HFFc6 (cell line): ENCODE results near the gene AHDC1. TPM values are rescaled to one million over a fixed set of nuclear protein-coding genes. Genes with fewer than 3 reads are reported as not detected.
A peak's percentile ranks its signal among the peaks of the same experiment; 100 is the strongest.

ENCODE experiments used
- DNase-seq: peaks from one replicate; pipeline ENCODE4 v3.0.0-alpha.2; 2018
- H3K27ac Mint-ChIP-seq: 2 replicates; pipeline ENCODE4 v1.8.0; 2020; ENCODE audit warnings: mild to moderate bottlenecking, mixed read lengths
- H3K27me3 Mint-ChIP-seq: 2 replicates; pipeline ENCODE4 v1.8.0; 2021; ENCODE audit warnings: mild to moderate bottlenecking, moderate library complexity, mixed read lengths; ENCODE audit not compliant: insufficient read depth
- H3K36me3 Mint-ChIP-seq: 2 replicates; pipeline ENCODE4 v1.8.0; 2021; ENCODE audit warnings: low read depth, mixed read lengths
- H3K4me1 Mint-ChIP-seq: 2 replicates; pipeline ENCODE4 v1.8.0; 2020; ENCODE audit warnings: low read depth, mixed read lengths
- H3K4me3 Mint-ChIP-seq: 2 replicates; pipeline ENCODE4 v1.8.0; 2020; ENCODE audit warnings: mild to moderate bottlenecking, moderate library complexity, mixed read lengths
- H3K9me3 Mint-ChIP-seq: 2 replicates; pipeline ENCODE4 v1.8.0; 2020; ENCODE audit warnings: mild to moderate bottlenecking, mixed read lengths
- total RNA-seq, 6 experiments: library from RNA; stranded (reverse); fragmentation: NEBNext Ultra II Directional; extraction: Animal tissue kit (Norgen Biotek cat#: 25700); gene quantifications; 2 replicates in 1 of 6; 3 replicates in 5 of 6; pipeline ENCODE4 v1.2.3, GENCODE V29; 2021
- TF ChIP-seq, protein P1 (sequence below): fragments of 200-600 bp; sonication (generic); IDR thresholded peaks from 2 replicates; pipeline ENCODE4 v1.5.0; 2021; ENCODE audit warnings: antibody characterized with exemption, mild to moderate bottlenecking

Gene AHDC1
- total RNA-seq, 6 experiments from 2014 or later = 30.7 to 53.2 (median 34.7) TPM

DNA sequence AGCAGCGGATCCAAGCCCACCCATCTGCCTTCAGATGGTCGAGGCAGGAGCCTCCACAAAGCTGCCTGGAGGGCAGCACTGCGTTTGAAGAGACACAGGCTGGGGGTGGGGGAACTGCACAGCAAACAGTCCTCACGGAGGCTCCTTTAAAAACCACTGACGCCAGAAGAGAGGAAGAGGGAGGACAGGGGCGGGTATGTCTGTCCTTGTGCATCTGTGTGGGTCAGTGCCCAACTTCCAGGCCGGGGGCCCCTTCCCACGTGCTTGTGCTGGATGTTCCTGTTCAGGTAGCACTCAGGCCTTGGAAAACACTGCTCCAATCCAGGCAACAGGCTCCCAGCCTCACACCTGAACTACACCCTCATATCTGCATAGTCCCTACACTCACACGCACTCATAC lies 7.7 kb downstream of the AHDC1 start:
- no peak for DNase-seq
- Mint-ChIP-seq H3K27me3 (peaks cover 2% of the 10 kb centered on the region), H3K4me1 (peaks cover 3% of the 10 kb centered on the region), H3K9me3 (no peaks in the 10 kb centered on the region), H3K4me3 (no peak overlapping the region), H3K36me3 (no peaks in the 10 kb centered on the region; the same call in 1 of the 2 replicates), H3K27ac (no peak overlapping the region)
- TF ChIP-seq, protein P1, sequence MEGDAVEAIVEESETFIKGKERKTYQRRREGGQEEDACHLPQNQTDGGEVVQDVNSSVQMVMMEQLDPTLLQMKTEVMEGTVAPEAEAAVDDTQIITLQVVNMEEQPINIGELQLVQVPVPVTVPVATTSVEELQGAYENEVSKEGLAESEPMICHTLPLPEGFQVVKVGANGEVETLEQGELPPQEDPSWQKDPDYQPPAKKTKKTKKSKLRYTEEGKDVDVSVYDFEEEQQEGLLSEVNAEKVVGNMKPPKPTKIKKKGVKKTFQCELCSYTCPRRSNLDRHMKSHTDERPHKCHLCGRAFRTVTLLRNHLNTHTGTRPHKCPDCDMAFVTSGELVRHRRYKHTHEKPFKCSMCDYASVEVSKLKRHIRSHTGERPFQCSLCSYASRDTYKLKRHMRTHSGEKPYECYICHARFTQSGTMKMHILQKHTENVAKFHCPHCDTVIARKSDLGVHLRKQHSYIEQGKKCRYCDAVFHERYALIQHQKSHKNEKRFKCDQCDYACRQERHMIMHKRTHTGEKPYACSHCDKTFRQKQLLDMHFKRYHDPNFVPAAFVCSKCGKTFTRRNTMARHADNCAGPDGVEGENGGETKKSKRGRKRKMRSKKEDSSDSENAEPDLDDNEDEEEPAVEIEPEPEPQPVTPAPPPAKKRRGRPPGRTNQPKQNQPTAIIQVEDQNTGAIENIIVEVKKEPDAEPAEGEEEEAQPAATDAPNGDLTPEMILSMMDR = no peak

DNA sequence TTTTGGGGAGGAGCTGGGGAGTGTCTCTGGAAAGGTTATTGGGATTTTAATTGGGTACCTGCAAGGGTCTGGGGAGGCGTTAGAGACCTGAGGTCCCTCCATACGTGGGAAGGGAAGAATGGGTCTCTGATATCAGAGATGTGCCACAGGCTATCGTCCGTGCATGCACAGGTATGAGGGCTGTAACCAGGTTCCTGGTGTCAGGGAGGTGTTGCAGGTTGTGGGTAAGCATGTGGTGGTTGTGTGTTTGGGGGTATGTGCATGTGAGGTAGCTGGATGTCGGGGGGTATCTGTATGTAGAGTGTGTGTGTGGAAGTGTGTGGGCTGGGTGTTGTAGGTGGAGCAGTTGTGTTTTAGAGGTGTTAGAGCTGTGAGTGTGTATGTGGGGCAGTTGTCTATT lies 8.3 kb downstream of the AHDC1 start:
- TF ChIP-seq, protein P1 = no peak
- H3K9me3 Mint-ChIP-seq = no peaks in the 10 kb centered on the region
- peaks cover 5% of the 10 kb centered on the region for H3K4me1 Mint-ChIP-seq
- no peaks in the 10 kb centered on the region; the same call in 1 of the 2 replicates for H3K36me3 Mint-ChIP-seq
- no peak for DNase-seq
- no peak overlapping the region for H3K27ac Mint-ChIP-seq
- H3K27me3 Mint-ChIP-seq = peaks cover 2% of the 10 kb centered on the region
- no peak overlapping the region for H3K4me3 Mint-ChIP-seq

DNA sequence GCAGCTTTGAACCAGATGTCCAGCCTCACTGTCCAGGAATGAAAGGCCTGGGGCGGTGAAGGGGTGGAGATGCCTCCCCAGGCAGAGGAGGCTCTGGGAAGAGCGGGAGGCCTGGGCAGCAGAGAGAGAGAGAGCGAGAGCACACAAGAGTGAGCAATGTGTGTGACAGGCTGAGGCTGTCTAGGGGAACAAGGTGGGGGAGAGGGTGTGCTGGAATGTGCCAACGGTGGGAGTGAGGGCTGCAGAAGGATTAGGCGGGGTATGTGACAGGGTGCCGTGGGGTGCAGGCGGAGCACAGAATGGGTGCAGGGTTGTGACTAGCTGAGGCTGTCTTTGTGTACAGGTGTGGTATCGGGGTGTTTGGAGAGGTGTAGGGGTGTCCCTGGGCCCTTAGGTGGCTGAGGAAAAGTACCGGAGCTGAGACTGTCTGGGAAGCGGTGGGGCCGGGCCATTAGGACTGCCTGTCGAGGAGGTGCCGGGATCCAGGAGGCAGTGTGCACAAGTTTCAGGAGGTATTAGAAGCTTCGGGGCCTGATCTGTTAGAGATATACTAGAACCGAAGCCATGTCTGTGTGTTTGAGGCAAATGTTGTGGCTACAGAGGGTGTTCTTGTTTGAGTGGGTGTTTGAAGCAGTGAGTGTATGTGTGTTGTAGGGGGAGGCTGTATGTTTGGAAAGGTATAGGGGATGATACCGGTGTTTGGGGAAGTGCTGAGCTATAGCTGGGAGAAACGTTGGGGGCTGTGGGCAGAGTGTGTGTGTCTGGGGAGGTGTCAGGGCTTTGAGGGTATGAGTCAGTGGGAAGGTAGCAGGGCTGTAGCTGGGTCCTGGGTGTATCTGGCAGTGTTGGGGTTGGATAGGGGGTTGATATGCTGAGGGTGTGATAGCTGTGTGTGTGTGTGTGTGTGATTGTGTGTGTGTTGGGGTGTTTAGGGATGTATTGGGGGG lies 9.1 kb downstream of the AHDC1 start:
- Mint-ChIP-seq H3K27ac (no peak overlapping the region), H3K9me3 (no peaks in the 10 kb centered on the region), H3K36me3 (no peaks in the 10 kb centered on the region; the same call in 1 of the 2 replicates), H3K4me1 (peaks cover 5% of the 10 kb centered on the region), H3K4me3 (no peak overlapping the region), H3K27me3 (peaks cover 2% of the 10 kb centered on the region)
- TF ChIP-seq, protein P1 = no peak
- DNase-seq = peak; percentile 70

DNA sequence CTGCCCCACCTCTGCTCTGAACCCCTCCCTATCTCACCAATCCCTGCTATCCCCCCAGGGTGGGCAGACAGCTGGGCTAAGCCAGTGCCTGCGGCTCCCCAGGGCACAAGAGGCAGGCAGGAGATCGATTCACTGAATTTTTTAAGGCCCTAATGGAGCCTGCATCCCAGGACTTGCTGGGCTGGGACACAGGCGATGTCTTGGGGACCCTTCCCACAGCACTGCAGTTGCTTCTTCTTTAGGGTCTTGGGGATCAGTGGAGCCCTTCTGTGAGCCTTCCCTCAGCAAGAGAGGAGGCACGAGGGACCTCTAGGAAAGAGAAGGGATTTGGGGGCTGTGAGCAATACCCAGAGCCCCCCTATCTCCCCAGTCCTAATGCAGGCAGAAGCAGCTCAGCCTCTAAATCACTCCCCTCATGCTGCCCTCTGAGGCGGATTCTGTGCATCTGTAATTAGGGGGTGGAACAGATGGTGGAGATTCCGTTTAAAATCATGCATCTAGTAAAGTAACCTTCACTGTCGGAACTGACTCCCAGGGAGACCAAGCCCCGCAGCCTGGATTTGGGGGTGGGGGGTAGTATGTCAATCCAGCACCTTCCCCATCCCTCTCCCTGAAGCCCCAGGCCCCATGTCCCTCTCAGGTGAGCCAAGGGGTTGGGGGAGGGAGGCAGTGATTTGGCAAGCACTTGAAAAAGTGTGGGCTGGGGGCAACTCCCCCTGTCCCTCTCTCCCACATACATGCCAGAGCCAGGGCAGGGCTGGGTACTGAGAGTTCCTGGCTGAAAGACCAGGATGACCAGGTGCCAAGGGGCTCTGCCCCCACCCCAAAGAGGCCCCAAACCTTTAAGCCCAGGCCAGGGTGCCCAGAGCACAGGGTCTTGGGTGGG lies 10.0 kb downstream of the AHDC1 start:
- no peak overlapping the region; the same call in 1 of the 2 replicates for H3K4me3 Mint-ChIP-seq
- no peaks in the 10 kb centered on the region for H3K9me3 Mint-ChIP-seq
- H3K36me3 Mint-ChIP-seq = no peaks in the 10 kb centered on the region; the same call in 1 of the 2 replicates
- H3K27ac Mint-ChIP-seq = no peak overlapping the region
- peaks cover 2% of the 10 kb centered on the region; the same call in 1 of the 2 replicates for H3K27me3 Mint-ChIP-seq
- TF ChIP-seq, protein P1 = no peak
- H3K4me1 Mint-ChIP-seq = peaks cover 5% of the 10 kb centered on the region
- DNase-seq = no peak

DNA sequence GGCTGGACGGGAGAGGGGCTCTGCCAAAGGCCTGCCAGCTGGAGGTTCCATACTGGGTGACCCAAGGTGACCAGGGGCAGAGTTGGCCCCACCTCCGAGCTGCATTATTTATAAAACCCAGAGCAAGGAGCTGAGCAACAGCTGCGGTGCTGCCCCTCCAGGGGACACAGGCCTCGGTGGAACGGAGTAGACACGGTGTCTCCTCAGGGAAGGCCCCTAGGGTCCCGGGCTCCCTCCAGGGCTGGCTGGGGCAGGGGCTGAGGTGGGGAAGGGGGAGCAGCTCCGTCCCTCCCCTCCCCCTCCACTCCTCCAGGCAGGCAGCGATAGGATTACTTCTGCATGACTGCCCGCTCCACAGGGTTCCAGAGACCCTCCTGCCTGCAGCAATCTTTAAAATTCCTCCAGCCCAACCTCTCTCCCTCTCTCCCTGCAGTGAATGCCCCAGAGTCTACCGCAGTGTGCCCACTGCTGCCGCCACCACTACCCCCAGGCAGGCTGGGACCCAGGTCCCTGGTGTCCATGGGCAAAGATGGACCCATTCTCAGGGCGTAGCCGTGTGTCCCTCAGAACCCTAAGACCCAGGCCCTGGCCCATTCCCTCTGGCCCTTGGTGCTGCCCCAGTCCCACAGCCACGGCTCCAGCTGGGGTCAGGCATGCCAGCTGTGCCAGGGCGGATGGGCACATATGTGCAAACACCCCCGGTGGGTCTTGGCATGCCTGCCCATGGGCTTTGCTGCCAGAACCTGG lies 10.8 kb downstream of the AHDC1 start:
- H3K27ac Mint-ChIP-seq = no peak overlapping the region

More for the DNA sequence above, 10.8 kb downstream of the AHDC1 start:
- H3K4me3 Mint-ChIP-seq = no peak overlapping the region
- DNase-seq = no peak
- no peaks in the 10 kb centered on the region for H3K27me3 Mint-ChIP-seq
- no peaks in the 10 kb centered on the region for H3K9me3 Mint-ChIP-seq
- no peaks in the 10 kb centered on the region; the same call in 1 of the 2 replicates for H3K36me3 Mint-ChIP-seq
- peaks cover 5% of the 10 kb centered on the region for H3K4me1 Mint-ChIP-seq
- TF ChIP-seq, protein P1 = no peak
